HepG2 (cell line): ENCODE data around the gene TTPAL. TPM values are rescaled to one million over a fixed set of nuclear protein-coding genes. Genes with fewer than 3 reads are reported as not detected.

Experiments used
- ARID2 ChIP-seq: sonication (generic); formaldehyde crosslinking; IDR thresholded peaks from 2 replicates; pipeline ENCODE4 v1.8.1; 2022; ENCODE audit warnings: mild to moderate bottlenecking, missing genetic modification reagents, borderline replicate concordance
- CBX2 ChIP-seq, 2 experiments: fragments of 200-600 bp in 1 of 2; sonication (generic); formaldehyde crosslinking in 1 of 2; IDR thresholded peaks; 2 replicates each; pipeline versions ENCODE4 v1.7.0 to v1.8.1; 2018 to 2022; ENCODE audit warnings: low read depth in 2 of 2, low read length in 1 of 2, mild to moderate bottlenecking in 1 of 2, missing genetic modification reagents in 1 of 2
- FOSL1 ChIP-seq: sonication (generic); formaldehyde crosslinking; IDR thresholded peaks from 2 replicates; pipeline ENCODE4 v1.9.0; 2021; ENCODE audit warnings: missing genetic modification reagents, borderline replicate concordance
- FOXA1 ChIP-seq, 2 experiments: fragments of 450-650 bp in 1 of 2; sonication (generic) in 1 of 2; formaldehyde crosslinking in 1 of 2; IDR thresholded peaks; 2 replicates each; pipeline versions ENCODE4 v1.4.0 to v1.6.1; 2016 to 2020; ENCODE audit warnings: missing genetic modification reagents in 1 of 2
- NRL ChIP-seq: sonication (generic); formaldehyde crosslinking; IDR thresholded peaks from 2 replicates; pipeline ENCODE4 v1.5.0; 2020; ENCODE audit warnings: missing genetic modification reagents, mild to moderate bottlenecking, moderate library complexity, borderline replicate concordance
- RAD21 ChIP-seq: fragments of 450-650 bp; formaldehyde crosslinking; IDR thresholded peaks from 2 replicates; pipeline ENCODE4 v1.5.0; 2020; ENCODE audit warnings: mild to moderate bottlenecking
- TBP ChIP-seq: sonication (generic); formaldehyde crosslinking; IDR thresholded peaks from 2 replicates; pipeline ENCODE4 v1.5.0; 2020; ENCODE audit warnings: missing genetic modification reagents
- WIZ ChIP-seq: sonication (generic); formaldehyde crosslinking; IDR thresholded peaks from 2 replicates; pipeline ENCODE4 v1.5.1; 2020; ENCODE audit warnings: mild to moderate bottlenecking, missing genetic modification reagents
- ZFX ChIP-seq: sonication (generic); formaldehyde crosslinking; IDR thresholded peaks from 2 replicates; pipeline ENCODE4 v1.4.0; 2020; ENCODE audit warnings: mild to moderate bottlenecking, low read depth, missing genetic modification reagents, moderate library complexity
- ZNF205 ChIP-seq: IDR thresholded peaks from 2 replicates; pipeline ENCODE4 v1.6.1; 2018; ENCODE audit warnings: missing biosample characterization, missing genetic modification reagents
- ZNF235 ChIP-seq: sonication (generic); formaldehyde crosslinking; IDR thresholded peaks from 2 replicates; pipeline ENCODE4 v1.8.1; 2023; ENCODE audit warnings: mild to moderate bottlenecking, missing genetic modification reagents, borderline replicate concordance
- ZNF546 ChIP-seq: sonication (generic); formaldehyde crosslinking; conservative IDR thresholded peaks from 2 replicates; pipeline ENCODE4 v1.8.1; 2023; ENCODE audit warnings: mild to moderate bottlenecking, missing genetic modification reagents
- ZSCAN30 ChIP-seq: sonication (generic); formaldehyde crosslinking; IDR thresholded peaks from 2 replicates; pipeline ENCODE4 v1.5.0; 2020; ENCODE audit warnings: mild to moderate bottlenecking, missing genetic modification reagents
- polyA plus RNA-seq, 8 experiments: library from polyadenylated mRNA; depleted of rRNA in 3 of 8; stranded (reverse) in 7 of 8; unstranded in 1 of 8; fragments of >200 nt; fragmentation: Illumina TruSeq in 4 of 8; extraction: Trizol in 4 of 8; gene quantifications; 2 replicates each; pipeline versions ENCODE4 v1.2.1 to v1.2.3, GENCODE V29; 2011 to 2016; ENCODE audit warnings: low read depth in 4 of 8, missing spikeins in 1 of 8, mixed read lengths in 1 of 8; ENCODE audit not compliant: insufficient read depth in 1 of 8
- total RNA-seq, 5 experiments: library from RNA; depleted of rRNA; stranded (reverse); fragments of >200 nt; fragmentation: Illumina TruSeq; extraction: Trizol; gene quantifications; 2 replicates each; pipeline ENCODE4 v1.2.3, GENCODE V29; 2016; ENCODE audit warnings: low read depth in 1 of 5
- TF ChIP-seq, protein P1 (sequence below): sonication (generic); formaldehyde crosslinking; IDR thresholded peaks from 2 replicates; pipeline ENCODE4 v1.9.0; 2022; ENCODE audit warnings: missing genetic modification reagents, mild to moderate bottlenecking, borderline replicate concordance
- TF ChIP-seq, protein P2 (sequence below): sonication (generic); formaldehyde crosslinking; IDR thresholded peaks from 2 replicates; pipeline ENCODE4 v1.5.1; 2020; ENCODE audit warnings: mild to moderate bottlenecking, missing genetic modification reagents, moderate library complexity
- TF ChIP-seq, protein P3 (sequence below): sonication (generic); formaldehyde crosslinking; IDR thresholded peaks from 2 replicates; pipeline ENCODE4 v1.5.0; 2020; ENCODE audit warnings: missing genetic modification reagents
- TF ChIP-seq, protein P4 (sequence below): sonication (generic); formaldehyde crosslinking; IDR thresholded peaks from 2 replicates; pipeline ENCODE4 v1.5.0; 2020; ENCODE audit warnings: missing genetic modification reagents
- TF ChIP-seq, protein P5 (sequence below): sonication (generic); formaldehyde crosslinking; IDR thresholded peaks from 2 replicates; pipeline ENCODE4 v1.4.0; 2020; ENCODE audit warnings: missing genetic modification reagents, borderline replicate concordance
- TF ChIP-seq, protein P6 (sequence below): sonication (generic); formaldehyde crosslinking; IDR thresholded peaks from 2 replicates; pipeline ENCODE4 v1.4.0; 2020; ENCODE audit warnings: missing genetic modification reagents
- TF ChIP-seq, protein P7 (sequence below): sonication (generic); formaldehyde crosslinking; IDR thresholded peaks from 2 replicates; pipeline ENCODE4 v1.4.0; 2020; ENCODE audit warnings: mild to moderate bottlenecking, missing genetic modification reagents

TTPAL gene
- total and polyA plus RNA-seq, 2 of the 13 experiments (the other 11 are each of a cell fraction or from before 2014, with no cell fraction given) = 4.3 to 18.8 TPM

DNA sequence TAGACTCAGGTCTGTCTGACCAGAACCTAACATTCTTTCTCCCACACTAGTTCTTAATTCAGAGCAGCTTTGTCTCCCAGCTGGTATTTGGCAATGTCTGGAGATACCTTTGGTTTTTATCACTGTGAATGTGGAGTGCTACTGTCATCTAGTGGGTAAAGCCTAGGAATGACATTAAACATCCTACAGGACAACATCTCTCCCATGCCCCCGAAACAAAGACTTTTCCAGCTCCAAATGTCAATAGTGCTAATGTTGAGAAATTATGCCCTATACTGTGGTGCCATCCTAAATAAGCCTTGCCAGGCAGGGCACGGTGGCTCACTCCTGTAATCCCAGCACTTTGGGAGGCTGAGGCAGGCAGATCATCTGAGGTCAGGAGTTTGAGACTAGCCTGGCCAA is 4.2 kb upstream of the TTPAL start (continued):
- TF ChIP-seq, protein P1, sequence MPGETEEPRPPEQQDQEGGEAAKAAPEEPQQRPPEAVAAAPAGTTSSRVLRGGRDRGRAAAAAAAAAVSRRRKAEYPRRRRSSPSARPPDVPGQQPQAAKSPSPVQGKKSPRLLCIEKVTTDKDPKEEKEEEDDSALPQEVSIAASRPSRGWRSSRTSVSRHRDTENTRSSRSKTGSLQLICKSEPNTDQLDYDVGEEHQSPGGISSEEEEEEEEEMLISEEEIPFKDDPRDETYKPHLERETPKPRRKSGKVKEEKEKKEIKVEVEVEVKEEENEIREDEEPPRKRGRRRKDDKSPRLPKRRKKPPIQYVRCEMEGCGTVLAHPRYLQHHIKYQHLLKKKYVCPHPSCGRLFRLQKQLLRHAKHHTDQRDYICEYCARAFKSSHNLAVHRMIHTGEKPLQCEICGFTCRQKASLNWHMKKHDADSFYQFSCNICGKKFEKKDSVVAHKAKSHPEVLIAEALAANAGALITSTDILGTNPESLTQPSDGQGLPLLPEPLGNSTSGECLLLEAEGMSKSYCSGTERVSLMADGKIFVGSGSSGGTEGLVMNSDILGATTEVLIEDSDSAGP (CRISPR knock-in tag) = no peak
- TF ChIP-seq ZFX (CRISPR knock-in tag) (0 out of 2 replicates have a peak, but pooled peaks have one; percentile 27), FOSL1 (no peak), CBX2 (IDR thresholded peaks at IDR 0.05; ENCODE audit: low read depth, low read length) (no peak), CBX2 (CRISPR knock-in tag; IDR thresholded peaks at IDR 0.05; ENCODE audit: low read depth) (no peak), TBP (no peak), ARID2 (CRISPR knock-in tag) (no peak), ZSCAN30 (CRISPR knock-in tag) (no peak), ZNF235 (no peak), RAD21 (CRISPR knock-in tag) (peak; percentile 96), FOXA1 (IDR thresholded peaks at IDR 0.05) (no peak), FOXA1 (CRISPR knock-in tag; IDR thresholded peaks at IDR 0.05) (peak; percentile 77), NRL (CRISPR knock-in tag) (no peak), ZNF546 (CRISPR knock-in tag) (no peak), WIZ (CRISPR knock-in tag) (no peak), ZNF205 (CRISPR knock-in tag) (no peak; the same call in 1 of the 2 replicates)
- TF ChIP-seq, protein P2, sequence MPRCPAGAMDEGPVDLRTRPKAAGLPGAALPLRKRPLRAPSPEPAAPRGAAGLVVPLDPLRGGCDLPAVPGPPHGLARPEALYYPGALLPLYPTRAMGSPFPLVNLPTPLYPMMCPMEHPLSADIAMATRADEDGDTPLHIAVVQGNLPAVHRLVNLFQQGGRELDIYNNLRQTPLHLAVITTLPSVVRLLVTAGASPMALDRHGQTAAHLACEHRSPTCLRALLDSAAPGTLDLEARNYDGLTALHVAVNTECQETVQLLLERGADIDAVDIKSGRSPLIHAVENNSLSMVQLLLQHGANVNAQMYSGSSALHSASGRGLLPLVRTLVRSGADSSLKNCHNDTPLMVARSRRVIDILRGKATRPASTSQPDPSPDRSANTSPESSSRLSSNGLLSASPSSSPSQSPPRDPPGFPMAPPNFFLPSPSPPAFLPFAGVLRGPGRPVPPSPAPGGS (CRISPR knock-in tag) = no peak
- TF ChIP-seq, protein P3, sequence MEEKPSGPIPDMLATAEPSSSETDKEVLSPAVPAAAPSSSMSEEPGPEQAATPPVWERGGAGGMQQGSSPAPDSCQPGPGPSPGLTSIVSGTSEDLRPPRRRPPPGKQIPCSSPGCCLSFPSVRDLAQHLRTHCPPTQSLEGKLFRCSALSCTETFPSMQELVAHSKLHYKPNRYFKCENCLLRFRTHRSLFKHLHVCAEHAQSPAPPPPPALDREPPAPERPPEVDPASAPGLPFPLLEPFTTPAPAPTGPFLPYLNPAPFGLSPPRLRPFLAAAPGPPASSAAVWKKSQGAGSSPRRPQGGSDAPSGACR (CRISPR knock-in tag) = no peak
- TF ChIP-seq, protein P4, sequence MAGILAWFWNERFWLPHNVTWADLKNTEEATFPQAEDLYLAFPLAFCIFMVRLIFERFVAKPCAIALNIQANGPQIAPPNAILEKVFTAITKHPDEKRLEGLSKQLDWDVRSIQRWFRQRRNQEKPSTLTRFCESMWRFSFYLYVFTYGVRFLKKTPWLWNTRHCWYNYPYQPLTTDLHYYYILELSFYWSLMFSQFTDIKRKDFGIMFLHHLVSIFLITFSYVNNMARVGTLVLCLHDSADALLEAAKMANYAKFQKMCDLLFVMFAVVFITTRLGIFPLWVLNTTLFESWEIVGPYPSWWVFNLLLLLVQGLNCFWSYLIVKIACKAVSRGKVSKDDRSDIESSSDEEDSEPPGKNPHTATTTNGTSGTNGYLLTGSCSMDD (CRISPR knock-in tag) = no peak
- TF ChIP-seq, protein P5, sequence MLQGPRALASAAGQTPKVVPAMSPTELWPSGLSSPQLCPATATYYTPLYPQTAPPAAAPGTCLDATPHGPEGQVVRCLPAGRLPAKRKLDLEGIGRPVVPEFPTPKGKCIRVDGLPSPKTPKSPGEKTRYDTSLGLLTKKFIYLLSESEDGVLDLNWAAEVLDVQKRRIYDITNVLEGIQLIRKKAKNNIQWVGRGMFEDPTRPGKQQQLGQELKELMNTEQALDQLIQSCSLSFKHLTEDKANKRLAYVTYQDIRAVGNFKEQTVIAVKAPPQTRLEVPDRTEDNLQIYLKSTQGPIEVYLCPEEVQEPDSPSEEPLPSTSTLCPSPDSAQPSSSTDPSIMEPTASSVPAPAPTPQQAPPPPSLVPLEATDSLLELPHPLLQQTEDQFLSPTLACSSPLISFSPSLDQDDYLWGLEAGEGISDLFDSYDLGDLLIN = no peak
- TF ChIP-seq, protein P6, sequence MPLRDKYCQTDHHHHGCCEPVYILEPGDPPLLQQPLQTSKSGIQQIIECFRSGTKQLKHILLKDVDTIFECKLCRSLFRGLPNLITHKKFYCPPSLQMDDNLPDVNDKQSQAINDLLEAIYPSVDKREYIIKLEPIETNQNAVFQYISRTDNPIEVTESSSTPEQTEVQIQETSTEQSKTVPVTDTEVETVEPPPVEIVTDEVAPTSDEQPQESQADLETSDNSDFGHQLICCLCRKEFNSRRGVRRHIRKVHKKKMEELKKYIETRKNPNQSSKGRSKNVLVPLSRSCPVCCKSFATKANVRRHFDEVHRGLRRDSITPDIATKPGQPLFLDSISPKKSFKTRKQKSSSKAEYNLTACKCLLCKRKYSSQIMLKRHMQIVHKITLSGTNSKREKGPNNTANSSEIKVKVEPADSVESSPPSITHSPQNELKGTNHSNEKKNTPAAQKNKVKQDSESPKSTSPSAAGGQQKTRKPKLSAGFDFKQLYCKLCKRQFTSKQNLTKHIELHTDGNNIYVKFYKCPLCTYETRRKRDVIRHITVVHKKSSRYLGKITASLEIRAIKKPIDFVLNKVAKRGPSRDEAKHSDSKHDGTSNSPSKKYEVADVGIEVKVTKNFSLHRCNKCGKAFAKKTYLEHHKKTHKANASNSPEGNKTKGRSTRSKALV (CRISPR knock-in tag) = no peak
- TF ChIP-seq, protein P7, sequence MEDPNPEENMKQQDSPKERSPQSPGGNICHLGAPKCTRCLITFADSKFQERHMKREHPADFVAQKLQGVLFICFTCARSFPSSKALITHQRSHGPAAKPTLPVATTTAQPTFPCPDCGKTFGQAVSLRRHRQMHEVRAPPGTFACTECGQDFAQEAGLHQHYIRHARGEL = no peak
